Fibroblast of lung (primary cell): ENCODE data around the gene RAD52. TPM values are rescaled to one million over a fixed set of nuclear protein-coding genes. Genes with fewer than 3 reads are reported as not detected.

ENCODE experiments used
- DNase-seq, 2 donors: peaks; one replicate each; pipeline versions ENCODE4 v3.0.0 to v3.0.0-alpha.2; 2010; ENCODE audit warnings: low read depth in 2 of 2
- H2AFZ ChIP-seq: 2 replicates; pipeline ENCODE4 v1.5.1; 2012; ENCODE audit warnings: low read length, control low read depth, inconsistent platforms
- H3K27ac ChIP-seq: 2 replicates; pipeline ENCODE4 v1.5.1; 2011; ENCODE audit warnings: low read length, control low read depth; ENCODE audit not compliant: insufficient read depth
- H3K27me3 ChIP-seq: 2 replicates; pipeline ENCODE4 v1.5.1; 2011; ENCODE audit warnings: mild to moderate bottlenecking, low read length; ENCODE audit not compliant: control insufficient read depth, insufficient read depth
- H3K36me3 ChIP-seq: 2 replicates; pipeline ENCODE4 v1.5.1; 2011; ENCODE audit warnings: low read length; ENCODE audit not compliant: control insufficient read depth, insufficient read depth
- H3K4me1 ChIP-seq: 2 replicates; pipeline ENCODE4 v1.5.1; 2011; ENCODE audit warnings: low read length; ENCODE audit not compliant: control insufficient read depth, insufficient read depth; ENCODE audit errors: extremely low read depth
- H3K4me2 ChIP-seq: 2 replicates; pipeline ENCODE4 v1.5.1; 2011; ENCODE audit warnings: low read length, control low read depth; ENCODE audit not compliant: insufficient read depth; ENCODE audit errors: extremely low read depth
- H3K4me3 ChIP-seq, 4 experiments: fragments of 200-600 bp in 1 of 4; sonication (generic) in 1 of 4; replicated peaks in 1 of 4; 2 replicates each; pipeline ENCODE4 v1.5.1; 2011 to 2016; ENCODE audit warnings: low read length in 4 of 4, low read depth in 3 of 4, mild to moderate bottlenecking in 3 of 4, control low read depth in 2 of 4, inconsistent platforms in 1 of 4, mixed read lengths in 1 of 4; ENCODE audit not compliant: insufficient read depth in 1 of 4; ENCODE audit errors: control extremely low read depth in 1 of 4
- H3K79me2 ChIP-seq: 2 replicates; pipeline ENCODE4 v1.5.1; 2012; ENCODE audit warnings: mild to moderate bottlenecking, low read length, inconsistent platforms; ENCODE audit not compliant: control insufficient read depth, insufficient read depth
- H3K9ac ChIP-seq: 2 replicates; pipeline ENCODE4 v1.5.1; 2011; ENCODE audit warnings: mild to moderate bottlenecking, low read length, control low read depth; ENCODE audit not compliant: insufficient read depth
- H3K9me3 ChIP-seq: 2 replicates; pipeline ENCODE4 v1.5.1; 2012; ENCODE audit warnings: low read depth, low read length; ENCODE audit not compliant: control insufficient read depth, insufficient read depth
- H4K20me1 ChIP-seq: 2 replicates; pipeline ENCODE4 v1.5.1; 2011; ENCODE audit warnings: low read length; ENCODE audit not compliant: control insufficient read depth, insufficient read depth; ENCODE audit errors: extremely low read depth
- EZH2 ChIP-seq: IDR thresholded peaks from 2 replicates; pipeline ENCODE4 v1.5.1; 2012; ENCODE audit warnings: low read length, control low read depth, mild to moderate bottlenecking; ENCODE audit errors: missing control alignments
- polyA plus RNA-seq, 2 donors: library from polyadenylated mRNA; depleted of rRNA in 1 of 2; stranded (reverse) in 1 of 2; unstranded in 1 of 2; fragments of >200 nt; gene quantifications; 2 replicates each; pipeline ENCODE4 v1.2.1, GENCODE V29; 2011 to 2012; ENCODE audit warnings: missing spikeins in 1 of 2
- total RNA-seq: library from RNA; depleted of rRNA; stranded (reverse); fragments of >200 nt; gene quantifications from 2 replicates; pipeline ENCODE4 v1.2.1, GENCODE V29; 2014
- TF ChIP-seq, protein P1 (sequence below), 2 donors: IDR thresholded peaks in 1 of 2; conservative IDR thresholded peaks in 1 of 2; 1 replicate in 1 of 2; 2 replicates in 1 of 2; pipeline ENCODE4 v1.5.1; 2011 to 2012; ENCODE audit warnings: low read length in 2 of 2, control low read depth in 1 of 2, inconsistent platforms in 1 of 2, low read depth in 1 of 2, mild to moderate bottlenecking in 1 of 2

RAD52 gene
- total and polyA plus RNA-seq, 2 donors (not counting 1 experiment from before 2014, with no cell fraction given): 7.3 to 19.2 TPM

DNA sequence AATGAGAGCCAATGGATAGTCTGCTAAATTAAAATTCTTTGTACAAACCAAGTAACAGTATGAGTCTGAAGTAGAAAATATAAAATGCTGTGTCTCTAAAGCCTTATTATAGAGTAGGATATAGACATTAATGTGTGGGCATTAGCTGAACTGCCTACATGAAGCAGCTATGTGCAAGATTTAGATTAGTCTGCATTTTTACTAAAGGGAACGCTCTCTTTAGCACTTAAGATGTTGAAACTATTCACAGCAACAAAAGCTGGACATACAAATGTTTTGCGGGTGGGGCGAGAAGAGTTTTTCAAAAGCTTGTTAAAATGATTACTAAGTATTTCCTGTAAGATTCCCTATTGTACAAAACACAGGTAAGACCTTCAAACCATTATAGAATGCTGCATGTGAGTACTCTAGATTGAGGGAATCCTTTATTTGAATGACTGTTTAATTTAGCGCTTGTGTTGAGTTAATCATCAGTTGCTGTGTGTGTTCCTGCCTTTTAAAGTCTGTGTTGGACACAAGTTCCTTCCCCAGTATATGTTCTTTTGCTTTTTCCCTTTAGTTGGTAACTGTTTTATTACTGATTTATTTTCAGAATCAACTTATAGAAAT lies 87.1 kb downstream of the RAD52 start:
- Histone ChIP-seq H3K4me1 (no peaks in the 10 kb centered on the region), H4K20me1 (peaks cover 2% of the 10 kb centered on the region), H3K79me2 (no peaks in the 10 kb centered on the region), H2AFZ (no peak overlapping the region), H3K9me3 (no peaks in the 10 kb centered on the region), H3K36me3 (peaks cover 4% of the 10 kb centered on the region), H3K4me3 (no peak overlapping the region), H3K27ac (no peak overlapping the region), H3K27me3 (no peaks in the 10 kb centered on the region), H3K4me2 (no peak overlapping the region), H3K9ac (no peak overlapping the region)
- DNase-seq: no peak
- TF ChIP-seq, protein P1, sequence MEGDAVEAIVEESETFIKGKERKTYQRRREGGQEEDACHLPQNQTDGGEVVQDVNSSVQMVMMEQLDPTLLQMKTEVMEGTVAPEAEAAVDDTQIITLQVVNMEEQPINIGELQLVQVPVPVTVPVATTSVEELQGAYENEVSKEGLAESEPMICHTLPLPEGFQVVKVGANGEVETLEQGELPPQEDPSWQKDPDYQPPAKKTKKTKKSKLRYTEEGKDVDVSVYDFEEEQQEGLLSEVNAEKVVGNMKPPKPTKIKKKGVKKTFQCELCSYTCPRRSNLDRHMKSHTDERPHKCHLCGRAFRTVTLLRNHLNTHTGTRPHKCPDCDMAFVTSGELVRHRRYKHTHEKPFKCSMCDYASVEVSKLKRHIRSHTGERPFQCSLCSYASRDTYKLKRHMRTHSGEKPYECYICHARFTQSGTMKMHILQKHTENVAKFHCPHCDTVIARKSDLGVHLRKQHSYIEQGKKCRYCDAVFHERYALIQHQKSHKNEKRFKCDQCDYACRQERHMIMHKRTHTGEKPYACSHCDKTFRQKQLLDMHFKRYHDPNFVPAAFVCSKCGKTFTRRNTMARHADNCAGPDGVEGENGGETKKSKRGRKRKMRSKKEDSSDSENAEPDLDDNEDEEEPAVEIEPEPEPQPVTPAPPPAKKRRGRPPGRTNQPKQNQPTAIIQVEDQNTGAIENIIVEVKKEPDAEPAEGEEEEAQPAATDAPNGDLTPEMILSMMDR (conservative IDR thresholded peaks at IDR 0.05 in 1 of 2, IDR thresholded peaks at IDR 0.05 in 1 of 2; ENCODE audit: low read depth in 1 of 2, low read length in 2 of 2): no peak
- TF ChIP-seq EZH2: no peak

Other genes starting within 250 kb of the RAD52 start
- 67.3 and 130 TPM in 2 replicates for gene WNK1, start 197.1 kb downstream of the RAD52 start, total RNA-seq
- gene WNK1, start 197.1 kb downstream of the RAD52 start, polyA plus RNA-seq: 38.5 and 60.3 TPM in 2 replicates
- gene ERC1, start 41.5 kb upstream of the RAD52 start, total RNA-seq: 34.5 and 46.5 TPM in 2 replicates
- gene ERC1, start 41.5 kb upstream of the RAD52 start, polyA plus RNA-seq: 19.7 and 22.0 TPM in 2 replicates